CD4-positive, alpha-beta T cell treated with Interleukin-6 for 4 hours (primary cell): ENCODE results near the gene ATP5MK.
"Not testable (repeated sequence)": the region's sequence is repeated elsewhere in the genome, so short reads cannot be mapped to it uniquely, and the experiment has no call there.

Experiments
- DNase-seq: peaks from one replicate; pipeline ENCODE4 v3.0.0-alpha.2; 2020; ENCODE audit warnings: mixed read lengths

ATP5MK gene, protein sequence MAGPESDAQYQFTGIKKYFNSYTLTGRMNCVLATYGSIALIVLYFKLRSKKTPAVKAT

DNA sequence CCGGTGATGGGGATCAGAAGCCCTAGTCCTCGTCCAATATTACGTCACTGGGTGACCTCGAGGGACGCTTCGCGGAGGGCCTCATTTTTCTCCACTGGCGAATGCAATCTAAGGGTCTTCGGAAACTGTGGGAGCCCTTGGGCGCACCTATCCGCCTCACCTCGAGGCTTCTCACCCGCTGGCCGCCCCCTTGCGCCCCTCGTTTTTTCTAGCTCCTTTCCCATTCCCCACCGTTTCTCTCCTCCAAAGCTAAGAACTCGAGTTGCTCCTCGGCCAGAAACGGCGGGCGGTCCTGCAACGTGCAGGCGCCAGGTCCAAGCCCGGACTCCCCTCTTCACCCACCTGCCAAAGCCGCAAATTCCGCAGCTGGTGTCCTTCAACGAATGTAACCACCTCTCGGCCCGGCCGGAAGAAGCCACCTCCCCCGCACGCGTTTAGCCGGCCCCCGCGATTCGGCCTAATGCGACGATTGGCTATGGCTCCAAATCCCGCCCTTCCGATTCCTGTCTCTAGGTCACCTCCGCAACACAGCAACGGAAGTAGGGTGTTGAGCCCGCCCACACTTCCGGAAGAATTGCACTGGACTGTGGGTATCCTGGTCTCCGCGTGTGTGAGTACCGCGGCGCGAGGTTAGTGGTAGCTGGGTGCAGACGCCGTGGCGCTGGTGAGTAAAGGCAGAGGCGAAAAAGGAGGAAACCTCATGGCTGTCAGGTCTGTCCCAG is at the start of gene ATP5MK, which contains the start of gene PDCD11:
TSS of gene ATP5MK (minus strand) at position 409 of the 722 bp plus-strand sequence. CDS start 4,018 bp downstream, outside the sequence.
TSS of gene PDCD11 (plus strand) at position 560 of the 722 bp plus-strand sequence. CDS start 1,801 bp downstream, outside the sequence.
- peak; percentile 96 for DNase-seq

DNA sequence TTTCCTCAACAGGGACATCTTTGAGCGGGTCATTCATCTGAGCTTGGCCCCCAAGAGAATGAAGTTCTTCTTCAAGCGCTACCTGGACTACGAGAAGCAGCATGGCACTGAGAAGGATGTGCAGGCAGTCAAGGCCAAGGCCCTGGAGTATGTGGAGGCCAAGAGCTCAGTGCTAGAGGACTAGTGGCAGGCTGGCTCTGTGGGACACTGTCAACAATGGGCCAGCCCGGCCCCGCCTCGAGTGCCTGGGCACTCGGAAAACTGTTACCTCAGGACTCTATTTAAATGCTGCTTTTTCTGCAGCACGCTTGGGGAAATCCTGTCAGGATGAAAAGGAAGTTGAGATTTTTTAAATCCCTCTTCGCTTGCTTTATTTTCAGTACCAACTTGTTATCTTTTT is 49.1 kb upstream of the ATP5MK start:
- no peak for DNase-seq

DNA sequence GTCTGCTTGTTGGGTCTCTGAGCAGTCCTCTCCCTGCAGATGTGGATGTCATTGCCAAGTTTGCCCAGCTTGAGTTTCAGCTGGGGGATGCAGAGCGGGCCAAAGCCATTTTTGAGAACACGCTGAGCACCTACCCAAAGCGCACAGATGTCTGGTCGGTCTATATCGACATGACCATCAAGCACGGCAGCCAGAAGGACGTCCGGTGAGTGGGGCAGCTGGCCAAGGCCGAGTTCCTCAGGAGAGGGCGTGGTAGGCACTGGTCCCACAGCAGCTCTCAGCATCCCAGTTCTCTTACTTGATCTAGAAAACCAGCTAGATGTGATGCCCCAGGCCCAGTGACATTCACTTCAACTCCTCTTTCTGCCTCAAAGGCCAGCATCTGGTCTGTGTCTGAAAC is 48.2 kb upstream of the ATP5MK start:
- no peak for DNase-seq

DNA sequence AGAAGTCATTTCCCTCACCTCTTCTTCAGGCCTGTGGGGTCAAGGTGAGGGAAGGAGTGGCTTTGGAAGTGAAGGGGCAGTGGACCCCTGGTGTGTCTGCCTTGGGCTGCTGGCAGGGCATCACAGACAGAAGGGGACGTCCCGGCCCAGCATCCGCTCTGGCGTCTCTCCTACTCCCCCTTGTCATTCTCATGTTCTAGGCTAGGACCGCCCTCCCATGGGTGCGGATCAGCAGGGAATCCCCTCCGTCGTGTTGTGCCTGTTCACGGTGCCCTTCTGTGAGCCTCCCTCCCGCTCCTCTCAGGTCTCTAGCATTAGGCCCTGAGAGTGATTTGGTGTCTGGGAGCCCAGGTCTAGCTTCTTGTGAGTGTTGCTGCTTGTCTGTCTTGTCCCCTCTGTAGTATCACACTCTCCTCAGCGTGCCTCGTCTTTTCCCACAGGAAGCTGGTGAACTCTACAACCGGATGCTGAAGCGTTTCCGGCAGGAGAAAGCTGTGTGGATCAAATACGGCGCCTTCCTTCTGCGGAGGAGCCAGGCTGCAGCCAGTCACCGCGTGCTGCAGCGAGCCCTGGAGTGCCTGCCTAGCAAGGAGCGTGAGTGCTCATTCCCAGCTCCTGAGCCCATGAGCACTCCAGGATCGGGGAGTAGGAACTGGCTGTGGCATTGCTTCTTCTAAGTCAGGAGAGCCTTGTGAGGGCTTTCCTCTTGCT is 47.4 kb upstream of the ATP5MK start:
- DNase-seq = no peak

DNA sequence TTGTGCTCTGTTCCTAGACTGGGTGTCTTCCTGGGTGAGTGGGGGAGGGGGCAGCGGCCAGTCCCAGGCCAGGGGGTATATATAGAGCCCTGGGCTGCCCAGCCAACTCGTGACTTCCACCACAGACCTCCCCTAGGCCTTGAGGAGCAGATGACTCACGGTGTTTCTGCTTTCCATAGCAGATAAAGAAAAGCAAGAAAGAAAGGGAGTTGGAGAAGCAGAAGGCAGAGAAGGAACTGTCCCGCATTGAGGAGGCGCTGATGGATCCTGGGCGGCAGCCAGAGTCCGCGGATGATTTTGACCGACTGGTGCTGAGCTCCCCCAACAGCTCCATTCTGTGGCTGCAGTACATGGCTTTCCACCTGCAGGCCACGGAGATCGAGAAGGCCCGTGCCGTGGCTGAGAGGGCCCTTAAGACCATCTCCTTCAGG is 45.8 kb upstream of the ATP5MK start:
- DNase-seq = no peak

DNA sequence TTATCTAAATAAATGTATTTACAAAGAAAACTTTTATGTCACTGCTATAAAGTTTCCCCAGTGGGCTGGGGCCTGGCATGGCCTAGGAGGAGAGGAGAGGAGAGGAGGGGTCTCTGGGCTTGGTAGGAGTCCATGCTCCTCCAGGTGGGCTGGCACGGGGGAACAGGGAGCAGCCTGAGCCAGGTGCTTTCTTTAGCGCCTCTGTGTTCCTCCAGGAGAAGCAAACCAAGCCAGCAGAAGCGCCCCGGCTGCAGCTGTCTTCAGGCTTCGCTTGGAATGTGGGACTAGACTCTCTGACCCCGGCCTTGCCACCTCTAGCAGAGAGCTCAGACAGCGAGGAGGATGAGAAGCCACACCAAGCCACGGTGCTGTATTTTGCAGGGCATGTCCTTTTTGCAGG is 45.3 kb upstream of the ATP5MK start:
- DNase-seq = no peak

DNA sequence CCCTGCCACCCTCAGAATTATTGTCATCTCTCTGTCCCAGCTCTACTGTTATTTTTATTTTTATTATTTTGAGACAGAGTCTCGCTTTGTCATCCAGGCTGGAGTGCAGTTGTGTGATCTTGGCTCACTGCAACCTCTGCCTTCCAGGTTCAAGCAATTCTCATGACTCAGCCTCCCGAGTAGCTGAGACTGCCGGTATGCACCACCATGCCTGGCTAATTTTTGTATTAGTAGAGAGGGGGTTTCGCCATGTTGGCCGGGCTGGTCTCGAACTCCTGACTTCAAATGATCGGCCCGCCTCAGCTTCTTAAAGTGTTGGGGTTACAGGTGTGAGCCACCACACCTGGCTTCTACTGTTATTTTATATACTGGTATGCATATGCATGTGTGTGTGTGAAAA is 44.9 kb upstream of the ATP5MK start:
- no peak for DNase-seq

DNA sequence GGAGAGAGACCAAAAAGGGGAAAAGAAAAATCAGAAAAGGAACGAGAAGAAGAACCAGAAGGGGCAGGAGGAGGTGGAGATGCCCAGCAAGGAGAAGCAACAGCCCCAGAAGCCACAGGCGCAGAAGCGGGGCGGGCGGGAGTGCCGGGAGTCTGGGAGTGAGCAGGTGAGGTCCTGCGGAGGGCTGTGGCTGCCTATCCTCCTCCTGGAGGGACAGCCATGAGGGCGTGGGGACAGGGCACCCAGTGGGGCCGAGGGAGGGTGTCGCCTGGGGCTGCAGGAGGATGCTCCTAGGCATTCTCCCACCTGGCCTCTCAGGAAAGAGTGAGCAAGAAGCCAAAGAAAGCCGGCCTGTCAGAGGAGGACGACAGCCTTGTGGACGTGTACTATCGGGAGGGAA is 44.1 kb upstream of the ATP5MK start:
- no peak for DNase-seq

DNA sequence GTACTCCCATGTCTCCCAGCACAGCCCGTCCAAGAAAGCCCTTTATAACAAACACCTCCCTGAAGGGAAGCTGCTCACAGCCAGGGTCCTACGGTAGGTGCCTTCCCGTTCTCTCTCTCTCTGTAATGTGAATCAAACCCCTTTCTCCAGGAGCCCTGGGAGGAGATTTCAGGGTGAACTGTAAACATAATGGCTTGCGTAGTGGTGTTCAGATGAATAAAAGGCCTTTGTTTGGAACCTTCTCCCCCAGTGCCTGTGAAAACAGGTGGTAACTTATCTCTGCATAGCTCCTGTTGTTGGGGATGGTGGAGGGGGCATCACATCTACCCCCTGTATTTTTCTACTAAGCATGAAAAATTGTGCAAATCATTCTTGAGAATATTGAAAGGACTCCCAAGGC is 43.5 kb upstream of the ATP5MK start:
- no peak for DNase-seq

DNA sequence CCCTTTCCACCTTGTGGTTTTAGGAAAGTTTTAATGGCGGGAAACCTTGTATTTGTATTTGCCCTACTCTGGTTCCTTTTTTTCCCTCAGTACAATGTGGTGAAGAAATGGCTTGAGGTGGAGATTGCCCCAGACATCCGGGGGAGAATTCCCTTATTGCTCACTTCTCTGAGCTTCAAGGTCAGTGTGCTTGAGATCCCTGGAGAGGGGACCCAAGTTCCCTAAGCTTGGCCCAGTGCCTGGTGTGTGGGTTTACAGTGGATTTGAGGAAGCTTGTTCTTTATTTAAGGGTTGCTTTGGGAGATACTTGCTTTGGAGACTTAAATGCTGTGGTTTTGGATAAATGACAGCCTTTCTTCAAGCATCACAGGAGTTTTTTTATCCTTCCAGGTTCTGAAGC is 37.6 kb upstream of the ATP5MK start:
- no peak for DNase-seq

DNA sequence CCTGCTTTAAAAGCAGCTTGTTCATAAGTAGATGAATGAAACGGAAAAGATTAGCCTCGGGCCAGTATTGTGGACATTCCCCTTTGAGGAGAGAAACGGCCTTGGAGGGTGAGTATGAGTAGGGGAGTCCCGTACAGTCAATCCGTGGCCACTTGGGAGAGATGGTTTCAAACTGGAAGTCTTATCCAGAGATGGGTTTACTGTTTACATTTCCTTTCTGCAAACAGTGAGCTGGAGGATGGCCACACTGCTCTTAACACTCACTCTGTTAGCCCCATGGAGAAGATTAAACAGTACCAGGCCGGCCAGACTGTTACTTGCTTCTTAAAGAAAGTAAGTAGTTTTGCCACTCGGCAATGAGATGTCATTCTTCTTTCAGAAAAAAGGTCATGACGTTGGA is 35.6 kb upstream of the ATP5MK start:
- no peak for DNase-seq

DNA sequence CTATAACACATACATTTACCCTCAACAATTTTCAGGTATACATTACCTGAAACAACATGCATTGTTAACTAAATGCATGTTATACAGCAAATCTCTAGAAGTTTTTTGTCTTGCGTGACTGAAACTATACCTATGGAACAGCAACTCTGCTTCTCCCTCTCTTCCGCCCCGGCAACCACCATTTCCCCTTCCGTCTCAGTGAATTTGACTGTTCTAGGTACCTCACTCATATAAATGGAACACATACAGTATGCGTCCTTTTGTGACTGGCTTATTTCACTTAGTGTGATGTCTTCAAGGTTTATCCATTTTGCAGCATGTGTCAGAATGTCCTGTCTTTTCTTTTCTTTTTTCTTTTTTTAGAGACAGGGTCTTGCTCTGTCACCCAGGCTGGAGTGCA is 33.4 kb upstream of the ATP5MK start:
- DNase-seq = peak; percentile 45

DNA sequence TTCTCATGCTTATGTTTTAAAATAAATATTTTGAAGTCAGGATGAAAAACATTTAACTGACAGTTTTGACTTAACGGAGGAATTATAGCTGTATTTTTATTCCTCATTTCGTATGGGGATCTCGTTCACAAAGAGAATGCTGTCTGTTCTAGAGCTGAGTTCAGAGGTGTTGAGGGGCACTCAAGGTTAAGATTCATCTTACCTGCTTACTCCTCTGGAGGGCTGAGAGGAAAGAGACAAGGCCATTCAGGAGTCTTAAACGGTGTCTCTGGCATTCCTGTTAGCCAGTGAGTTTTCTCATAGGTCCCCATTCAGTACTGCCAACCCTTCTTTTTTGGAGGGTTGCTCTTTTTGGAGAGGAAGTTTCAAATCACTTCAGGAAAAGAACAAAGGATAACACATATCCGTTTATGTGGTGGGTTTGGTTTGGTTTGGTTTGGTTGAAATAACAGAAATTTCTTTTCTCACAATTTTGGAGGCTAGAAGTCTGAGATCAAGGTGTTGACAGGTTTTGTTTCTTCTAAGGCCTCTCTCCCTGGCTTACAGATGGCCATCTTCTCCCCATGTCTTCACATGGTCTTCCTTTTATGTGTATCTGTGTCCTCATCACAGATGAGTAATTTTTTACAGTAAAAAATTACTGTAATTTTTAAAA is 32.8 kb upstream of the ATP5MK start:
- DNase-seq = no peak

DNA sequence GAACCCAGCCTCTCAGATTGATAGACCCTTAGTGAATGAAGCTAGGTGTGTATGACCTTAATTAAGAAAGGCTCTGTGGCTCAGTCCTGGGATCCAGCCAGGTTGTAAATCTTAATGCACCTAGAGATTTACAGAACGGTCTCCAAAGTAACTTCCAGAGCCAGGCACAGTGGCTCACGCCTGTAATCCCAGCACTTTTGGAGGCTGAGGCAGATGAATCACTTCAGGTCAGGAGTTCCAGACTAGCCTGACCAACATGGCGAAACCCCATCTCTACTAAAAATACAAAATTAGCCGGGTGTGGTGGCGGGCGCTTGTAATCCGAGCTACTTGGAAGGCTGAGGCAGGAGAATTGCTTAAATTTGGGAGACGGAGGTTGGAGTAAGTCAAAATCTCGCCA is 31.6 kb upstream of the ATP5MK start:
- no peak for DNase-seq

DNA sequence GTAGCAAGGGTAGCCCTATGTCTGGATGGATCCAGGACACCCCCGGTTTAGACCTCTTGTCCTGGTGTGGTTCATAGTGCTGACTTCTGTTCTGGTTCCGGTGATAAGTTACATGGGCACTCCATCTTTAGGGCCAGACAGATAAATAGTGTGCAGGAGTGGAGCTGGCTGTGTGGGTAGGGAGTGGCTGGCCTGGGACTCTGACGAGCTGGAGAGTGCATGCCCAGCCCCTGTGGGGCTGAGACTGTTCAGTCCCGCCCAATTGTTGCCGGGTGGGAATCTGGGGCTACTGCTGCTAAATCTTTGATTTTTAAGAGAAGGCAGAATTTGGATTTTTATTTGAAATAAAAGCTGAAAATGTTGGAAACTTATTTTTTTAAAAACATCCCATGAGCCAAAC is 27.5 kb upstream of the ATP5MK start:
- no peak for DNase-seq

DNA sequence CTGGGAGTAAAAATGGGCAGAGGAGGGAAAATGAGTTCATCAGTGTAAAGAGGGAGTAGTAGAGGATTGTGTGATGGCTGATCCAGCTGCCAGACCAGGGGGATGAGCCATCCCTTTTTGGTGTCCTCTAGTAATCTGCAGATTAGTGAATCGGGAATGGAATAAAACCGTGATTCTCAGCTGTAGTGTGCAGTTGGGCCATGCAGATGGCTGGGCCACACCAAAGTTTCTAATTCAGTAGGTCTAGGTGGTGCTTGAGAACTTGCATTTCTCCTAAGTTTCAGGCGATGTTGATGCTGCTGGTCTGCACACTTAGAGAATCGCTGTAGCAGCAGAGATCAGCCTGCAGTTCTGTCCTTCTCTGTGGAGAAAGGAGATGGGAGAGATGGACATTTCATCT is 22.8 kb upstream of the ATP5MK start:
- no peak for DNase-seq

DNA sequence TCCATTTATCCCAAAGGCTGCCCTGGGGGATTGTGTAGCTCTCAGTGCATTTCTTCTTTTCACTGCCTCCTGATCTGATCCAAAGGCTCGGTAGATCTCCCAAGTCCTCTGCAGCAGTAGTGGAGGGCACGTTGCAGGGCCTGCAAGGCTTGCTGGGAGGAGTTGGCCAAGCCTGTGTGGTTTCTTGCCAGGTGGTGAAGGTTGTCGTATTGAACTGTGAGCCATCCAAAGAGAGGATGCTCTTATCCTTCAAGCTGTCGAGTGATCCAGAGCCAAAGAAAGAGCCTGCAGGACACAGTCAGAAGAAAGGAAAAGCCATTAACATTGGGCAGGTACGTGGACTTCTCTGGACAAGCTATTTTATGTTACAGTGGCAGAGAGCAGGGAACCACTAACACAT is 21.3 kb upstream of the ATP5MK start:
- no peak for DNase-seq

DNA sequence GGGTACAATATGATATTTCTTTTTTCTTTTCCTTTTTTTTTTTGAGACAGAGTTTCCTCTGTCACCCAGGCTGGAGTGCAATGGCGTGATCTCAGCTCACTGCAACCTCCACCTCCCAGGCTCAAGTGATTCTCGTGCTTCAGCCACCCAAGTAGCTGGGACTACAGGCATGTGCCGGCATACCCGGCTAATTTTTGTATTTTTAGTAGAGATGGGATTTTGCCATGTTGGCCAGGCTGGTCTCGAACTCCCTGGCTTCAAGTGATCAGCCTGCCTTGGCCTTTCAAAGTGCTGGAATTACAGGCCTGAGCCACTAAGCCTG is 20.8 kb upstream of the ATP5MK start:
- not testable (repeated sequence) for DNase-seq

DNA sequence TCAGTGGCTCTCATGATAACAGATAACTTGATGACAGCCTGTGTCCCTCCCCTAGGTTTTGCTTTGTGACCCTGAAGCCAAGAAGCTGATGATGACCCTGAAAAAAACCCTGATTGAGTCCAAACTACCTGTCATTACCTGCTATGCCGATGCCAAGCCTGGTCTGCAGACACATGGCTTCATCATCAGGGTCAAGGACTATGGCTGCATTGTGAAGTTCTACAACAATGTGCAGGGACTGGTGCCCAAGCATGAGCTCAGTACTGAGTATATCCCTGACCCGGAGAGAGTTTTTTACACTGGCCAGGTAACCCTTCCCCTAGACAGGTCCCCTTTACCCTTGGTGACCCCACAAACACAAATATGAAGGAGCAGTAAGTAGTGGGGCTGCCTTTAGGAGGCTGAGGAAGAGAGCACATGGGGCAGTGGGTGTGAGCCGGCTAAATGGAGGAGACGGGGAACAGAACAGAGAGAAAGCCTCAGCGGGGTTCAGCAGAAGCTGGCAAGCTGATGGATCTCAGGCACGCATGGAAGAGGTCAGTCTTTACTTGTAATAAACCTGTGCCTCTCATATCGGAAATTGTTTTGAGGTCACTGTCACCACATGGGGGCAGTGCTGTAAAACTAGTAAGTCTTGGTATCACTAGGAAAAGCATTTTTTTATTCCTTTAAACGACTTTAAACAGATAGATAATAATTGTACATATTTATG is 20.3 kb upstream of the ATP5MK start:
- DNase-seq = peak; percentile 76

DNA sequence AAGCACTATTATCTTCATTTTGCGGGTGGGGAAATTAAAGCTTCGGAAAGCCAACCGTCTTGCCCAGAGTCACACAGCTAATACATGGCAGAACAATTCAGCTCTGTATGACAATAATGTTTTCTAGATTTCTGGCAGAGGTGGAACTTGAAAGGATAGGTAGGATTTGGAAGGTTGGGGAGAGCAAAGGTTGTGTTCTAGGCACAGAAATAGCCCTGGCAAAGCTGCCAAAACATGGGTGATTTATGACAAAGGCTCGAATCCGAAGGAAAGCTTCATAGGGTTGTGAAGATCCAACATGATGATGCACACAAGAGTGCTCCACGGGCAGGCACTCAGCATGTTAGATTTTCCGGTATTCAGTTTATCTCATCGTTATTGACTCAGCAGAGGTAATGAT is 19.3 kb upstream of the ATP5MK start:
- no peak for DNase-seq

DNA sequence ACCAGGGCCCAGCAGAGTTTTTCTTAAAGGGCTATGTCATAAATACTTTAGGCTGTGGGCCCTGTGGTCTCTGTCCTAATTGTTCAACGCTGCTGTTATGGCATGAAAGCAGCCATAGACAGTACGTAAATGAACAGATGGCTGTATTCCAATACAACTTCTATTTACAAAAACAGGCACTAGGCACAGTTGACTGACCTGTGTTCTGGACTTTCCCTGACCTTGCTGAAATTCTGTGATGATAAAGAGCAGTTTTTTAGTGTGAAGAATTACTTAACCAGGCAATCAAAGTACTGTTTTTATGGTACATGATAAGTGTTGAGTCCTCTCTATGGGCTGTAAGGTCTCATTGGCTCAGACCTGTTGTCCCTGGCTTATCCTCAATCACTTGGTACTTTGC is 17.3 kb upstream of the ATP5MK start:
- no peak for DNase-seq

DNA sequence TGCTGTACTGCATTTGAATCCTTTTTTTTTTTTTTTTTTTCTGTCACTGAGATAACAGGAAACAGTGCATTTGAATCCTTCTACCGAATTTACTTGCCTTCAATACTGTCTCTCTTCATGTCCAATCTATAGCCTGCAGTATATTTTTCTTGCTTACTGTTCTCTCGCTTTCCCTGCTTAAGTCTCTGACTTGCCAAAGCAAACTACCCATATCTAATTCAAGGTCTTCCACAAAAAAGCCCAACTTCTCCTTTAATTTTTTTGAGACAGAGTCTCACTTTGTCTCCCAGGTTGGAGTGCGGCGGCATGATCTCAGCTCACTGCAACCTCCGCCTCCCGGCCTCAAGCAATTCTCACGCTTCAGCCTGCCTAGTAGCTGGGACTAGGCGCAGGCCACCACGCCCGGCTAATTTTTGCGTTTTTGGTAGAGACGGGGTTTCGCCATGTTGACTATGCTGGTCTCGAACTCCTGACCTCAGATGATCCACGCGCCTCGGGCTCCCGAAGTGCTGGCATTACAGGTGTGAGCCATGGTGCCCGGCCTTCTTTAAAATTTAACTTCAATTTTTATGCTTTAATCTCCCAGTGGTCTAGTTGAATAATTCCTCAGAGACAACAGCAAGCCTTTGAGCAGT is 1.0 kb upstream of the ATP5MK start:
- no peak for DNase-seq

DNA sequence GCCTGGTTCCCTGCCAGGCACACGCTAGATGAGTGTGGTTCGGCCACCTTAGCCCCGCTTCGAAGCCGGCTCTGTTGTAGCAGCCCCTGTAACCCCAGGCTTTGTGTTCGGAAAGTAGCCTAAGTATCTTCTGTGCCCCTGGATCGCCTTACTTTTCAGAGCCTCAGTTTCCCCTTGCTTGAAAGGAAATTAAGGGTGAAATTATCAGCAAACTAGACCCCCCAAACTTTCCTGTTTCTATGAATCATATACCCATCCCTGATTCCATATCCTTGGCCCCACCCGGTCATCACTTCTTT is 463 bp upstream of the ATP5MK start:
- no peak for DNase-seq
